Right cardiac atrium (tissue), 5 donors: Measurements from ENCODE around the gene TRIM59. TPM values are rescaled to one million over a fixed set of nuclear protein-coding genes. Genes with fewer than 3 reads are reported as not detected.

Experiments
- ATAC-seq, 2 donors: fragments of 200-7000 bp; cut with Tn5 transposase; one replicate each; pipeline versions ENCODE4 v1.8.0 to v1.9.1; 2020; ENCODE audit warnings: moderate library complexity in 2 of 2, mild to moderate bottlenecking in 1 of 2
- DNase-seq, 3 donors: peaks; one replicate each; pipeline ENCODE4 v3.0.0-alpha.2; 2020
- H3K27ac ChIP-seq: one replicate; pipeline ENCODE4 v1.5.1; 2013; ENCODE audit warnings: mild to moderate bottlenecking, low read length, control low read depth, moderate library complexity
- H3K27me3 ChIP-seq: one replicate; pipeline ENCODE4 v1.6.1; 2013; ENCODE audit not compliant: control insufficient read depth, insufficient read depth
- H3K4me1 ChIP-seq: one replicate; pipeline ENCODE4 v1.6.1; 2013; ENCODE audit warnings: low read length; ENCODE audit not compliant: control insufficient read depth, insufficient read depth
- H3K4me3 ChIP-seq: one replicate; pipeline ENCODE4 v1.5.1; 2013; ENCODE audit warnings: low read length, control low read depth
- H3K9me3 ChIP-seq: one replicate; pipeline ENCODE4 v1.6.1; 2013; ENCODE audit warnings: low read length; ENCODE audit not compliant: control insufficient read depth
- WGBS: extraction: QIAGEN DNeasy Blood & Tissue Kit; methylation state at CpG from one replicate; pipeline ENCODE4 v1.1.7; 2013; 5-methylcytosine and 5-hydroxymethylcytosine counted together
- intact Hi-C, 4 donors: fragments of 100-400 bp; cut with DNase I; formaldehyde crosslinking; loops; one replicate each; pipeline versions ENCODE4 v1.11.0 to v1.14.0; 2022 to 2023
- polyA plus RNA-seq: library from polyadenylated mRNA; stranded (reverse); fragments of 200-250 nt; gene quantifications from one replicate; pipeline ENCODE4 v1.2.3, GENCODE V29; 2013
- total RNA-seq, 4 donors: library from RNA; stranded (reverse); fragmentation: NEBNext Ultra II Directional; extraction: Animal tissue kit (Norgen Biotek cat#: 25700); gene quantifications; one replicate each; pipeline ENCODE4 v1.2.1, GENCODE V29; 2021
- donor health status: healthy with polysubstance abuse.
- donor health status: DM: no; HTN: yes; CAD: no.
- donor health status: DM: no; HTN: no; CAD: no.
- donor health status: DM: no; HTN: yes; CAD: no; lungs with severe emphysema.
- donor health status: DM: yes; HTN: yes; CAD: no.

The TRIM59 gene
- total and polyA plus RNA-seq, 5 donors, result 0.16 to 0.86 (median 0.32) TPM

- no peaks in the 10 kb centered on the region for H3K4me1 ChIP-seq
- ATAC-seq (no peak), DNase-seq (no peak)
- no peaks in the 10 kb centered on the region for H3K9me3 ChIP-seq
- no peak overlapping the region for H3K27ac ChIP-seq
- no peaks in the 10 kb centered on the region for H3K27me3 ChIP-seq
- WGBS, result 84% methylated on average over 1 of the region's 1 CpG
- no peak overlapping the region for H3K4me3 ChIP-seq
- intact Hi-C loops, result no loop called here
These were observed 13.8 kb downstream of the TRIM59 start for GRCh38 chr3:160435747-160436146.

GRCh38 chr3:160435095-160435494 is 14.5 kb downstream of the TRIM59 start:
- Histone ChIP-seq H3K27me3 (no peaks in the 10 kb centered on the region), H3K27ac (no peak overlapping the region), H3K9me3 (no peaks in the 10 kb centered on the region), H3K4me1 (no peaks in the 10 kb centered on the region), H3K4me3 (no peak overlapping the region)
- WGBS, result 94% methylated on average over 2 of the region's 2 CpGs
- intact Hi-C loops, result no loop called here
- DNase-seq (no peak), ATAC-seq (no peak)

DNA sequence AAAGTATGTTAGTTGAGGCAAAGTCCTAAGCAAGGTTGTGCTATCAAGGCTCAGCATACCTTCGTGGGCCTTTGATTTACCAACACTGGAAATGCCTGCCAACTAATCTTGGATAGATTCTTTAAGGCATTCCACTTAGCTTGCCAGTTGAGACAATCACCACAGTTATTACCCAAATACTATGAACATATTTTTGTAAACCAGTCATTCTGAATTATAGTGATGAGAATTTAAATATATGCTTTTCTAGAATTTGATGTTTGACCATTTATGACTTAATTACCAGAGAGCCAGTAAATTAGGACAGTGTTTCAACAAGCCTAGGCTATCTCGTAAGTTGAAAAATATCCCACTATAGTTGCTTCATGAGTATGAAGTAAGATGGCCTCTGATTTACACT is 15.5 kb downstream of the TRIM59 start:
- H3K27me3 ChIP-seq, result no peaks in the 10 kb centered on the region
- ATAC-seq (no peak), DNase-seq (no peak)
- H3K27ac ChIP-seq, result no peak overlapping the region
- no peaks in the 10 kb centered on the region for H3K4me1 ChIP-seq
- no peak overlapping the region for H3K4me3 ChIP-seq
- intact Hi-C loops, result no loop called here
- H3K9me3 ChIP-seq, result no peaks in the 10 kb centered on the region
- WGBS, result 70% methylated on average over 2 of the region's 2 CpGs

DNA sequence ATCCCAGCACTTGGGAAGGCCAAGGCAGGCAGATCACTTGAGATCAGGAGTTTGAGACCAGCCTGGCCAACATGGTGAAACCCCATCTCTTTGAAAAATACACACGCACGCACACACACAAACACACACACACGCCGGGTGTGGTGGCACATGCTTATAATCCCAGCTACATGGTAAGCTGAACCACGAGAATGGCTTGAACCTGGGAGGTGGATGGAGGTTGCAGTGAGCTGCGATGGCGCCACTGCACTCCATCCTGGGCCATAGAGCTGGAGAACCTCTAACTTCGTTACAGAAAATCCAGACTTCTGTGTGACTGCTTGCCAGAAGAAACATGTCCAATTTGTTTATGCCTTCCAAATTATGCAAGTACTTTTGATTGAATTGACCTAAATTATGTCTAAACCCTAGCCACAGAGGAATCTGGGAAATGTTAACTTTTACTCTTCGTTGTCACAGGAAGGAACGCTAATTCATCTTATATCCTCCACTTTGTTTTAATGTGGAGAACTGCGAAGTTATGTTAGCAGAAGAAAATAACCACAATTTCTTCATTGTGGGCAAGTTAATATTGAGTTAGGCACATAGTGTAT is 21.7 kb downstream of the TRIM59 start:
- WGBS, result 93% methylated on average over 11 of the region's 11 CpGs
- Histone ChIP-seq H3K4me1 (no peaks in the 10 kb centered on the region), H3K27me3 (no peaks in the 10 kb centered on the region), H3K4me3 (no peak overlapping the region), H3K9me3 (no peaks in the 10 kb centered on the region), H3K27ac (no peak overlapping the region)
- ATAC-seq (no peak), DNase-seq (no peak)
- intact Hi-C loops, result no loop called here

DNA sequence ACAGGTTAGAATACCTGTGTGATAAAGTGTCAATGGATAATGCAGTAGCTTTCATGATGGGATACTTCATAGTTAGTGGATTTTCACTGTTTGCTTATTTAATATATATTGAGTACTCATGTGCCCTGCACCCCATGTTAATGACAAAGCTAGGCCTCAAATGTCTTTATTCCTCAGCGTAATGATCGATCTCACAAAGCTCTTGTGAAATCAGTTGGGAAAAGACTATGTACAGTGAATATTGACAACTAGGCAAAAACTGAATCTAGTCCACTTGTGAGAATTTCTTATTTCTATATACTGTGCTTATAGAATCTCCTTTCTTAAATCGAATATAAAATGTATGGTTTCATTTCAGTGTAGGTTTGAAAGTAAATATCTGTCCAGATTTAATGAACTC is 32.3 kb downstream of the TRIM59 start:
- H3K9me3 ChIP-seq, result no peaks in the 10 kb centered on the region
- no peaks in the 10 kb centered on the region for H3K27me3 ChIP-seq
- ATAC-seq (no peak), DNase-seq (no peak)
- intact Hi-C loops, result loop anchor here (10.0 kb wide), 3 partner anchors 253 to 383 kb away; no protein-coding TSS in a partner anchor
- 57% methylated on average over 3 of the region's 3 CpGs for WGBS
- no peak overlapping the region for H3K27ac ChIP-seq
- no peak overlapping the region for H3K4me3 ChIP-seq
- H3K4me1 ChIP-seq, result no peaks in the 10 kb centered on the region

DNA sequence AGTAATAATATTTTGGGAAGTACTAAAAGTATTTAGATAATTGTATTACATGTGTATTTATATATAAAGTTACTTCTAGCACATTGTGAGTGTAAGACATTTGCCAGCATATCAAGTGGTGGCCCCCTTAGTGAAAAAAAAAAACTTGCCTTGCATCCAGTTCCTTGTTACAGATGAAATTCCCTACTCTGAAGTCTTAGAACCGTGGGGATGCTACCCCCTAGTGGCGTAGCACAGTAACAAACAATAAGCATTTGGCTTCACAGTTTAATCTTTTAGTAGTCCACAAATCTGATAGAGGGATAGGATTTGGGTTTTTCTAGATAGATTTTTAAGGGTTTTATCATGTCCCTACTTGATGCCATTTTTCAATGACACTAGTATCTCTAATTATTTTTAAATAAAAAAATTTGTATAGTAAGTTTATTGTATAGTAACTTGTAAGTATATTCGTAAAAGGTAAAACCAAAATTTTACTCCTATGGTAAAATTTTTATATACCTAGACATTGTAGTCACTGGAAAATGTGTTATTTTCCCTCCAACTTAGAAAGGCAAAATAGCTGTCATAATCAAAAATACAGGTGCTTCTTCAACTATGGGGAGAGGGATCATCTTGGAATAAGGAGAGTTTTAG is 35.9 kb downstream of the TRIM59 start:
- no peak overlapping the region for H3K27ac ChIP-seq
- no peak overlapping the region for H3K4me3 ChIP-seq
- intact Hi-C loops, result loop anchor here (5.0 to 10.0 kb wide), 4 partner anchors 249 to 379 kb away; no protein-coding TSS in a partner anchor
- H3K4me1 ChIP-seq, result no peaks in the 10 kb centered on the region
- DNase-seq (peak; percentile 31 to 61 (median 36)), ATAC-seq (peak; percentile 33 to 61)
- no peaks in the 10 kb centered on the region for H3K27me3 ChIP-seq
- 42% methylated on average over 3 of the region's 3 CpGs for WGBS
- H3K9me3 ChIP-seq, result no peaks in the 10 kb centered on the region

- no peak for ATAC-seq
- DNase-seq, result no peak
- WGBS, result 81% methylated on average over 1 of the region's 1 CpG
These were observed 37.1 kb downstream of the TRIM59 start for GRCh38 chr3:160412477-160412876.

GRCh38 chr3:160409812-160410610 is 39.6 kb downstream of the TRIM59 start:
- no peak for DNase-seq
- no peaks in the 10 kb centered on the region for H3K4me1 ChIP-seq
- H3K27ac ChIP-seq, result no peak overlapping the region
- WGBS, result 75% methylated on average over 10 of the region's 10 CpGs
- intact Hi-C loops, result loop anchor here (5.0 to 10.0 kb wide), 4 partner anchors 245 to 375 kb away; no protein-coding TSS in a partner anchor
- H3K27me3 ChIP-seq, result no peaks in the 10 kb centered on the region
- no peaks in the 10 kb centered on the region for H3K9me3 ChIP-seq
- no peak for ATAC-seq
- H3K4me3 ChIP-seq, result no peak overlapping the region

More at GRCh38 chr3:160412477-160412876, 37.1 kb downstream of the TRIM59 start:
- Histone ChIP-seq H3K4me3 (no peak overlapping the region), H3K4me1 (no peaks in the 10 kb centered on the region), H3K9me3 (no peaks in the 10 kb centered on the region), H3K27ac (no peak overlapping the region), H3K27me3 (no peaks in the 10 kb centered on the region)
- intact Hi-C loops, result loop anchor here (5.0 to 10.0 kb wide), 4 partner anchors 248 to 378 kb away; no protein-coding TSS in a partner anchor

GRCh38 chr3:160403796-160404470 is 45.7 kb downstream of the TRIM59 start:
- DNase-seq, result no peak
- intact Hi-C loops, result no loop called here
- H3K27ac ChIP-seq, result no peak overlapping the region
- H3K4me3 ChIP-seq, result peak overlapping the region; percentile 54
- peaks cover 2% of the 10 kb centered on the region for H3K4me1 ChIP-seq
- WGBS, result 41% methylated on average over 7 of the region's 7 CpGs
- ATAC-seq, result no peak
- H3K9me3 ChIP-seq, result no peaks in the 10 kb centered on the region
- no peaks in the 10 kb centered on the region for H3K27me3 ChIP-seq

GRCh38 chr3:160403028-160403545 is 46.5 kb downstream of the TRIM59 start:
- WGBS, result 38% methylated on average over 2 of the region's 2 CpGs
- no peaks in the 10 kb centered on the region for H3K9me3 ChIP-seq
- H3K4me3 ChIP-seq, result peak overlapping the region; percentile 93
- H3K27me3 ChIP-seq, result no peaks in the 10 kb centered on the region
- H3K4me1 ChIP-seq, result peaks cover 2% of the 10 kb centered on the region
- ATAC-seq (no peak), DNase-seq (no peak)
- intact Hi-C loops, result no loop called here
- no peak overlapping the region for H3K27ac ChIP-seq
